KG1 (cell line): ENCODE data around the gene MCRIP1.
"Not testable (repeated sequence)": the region's sequence is repeated elsewhere in the genome, so short reads cannot be mapped to it uniquely, and the experiment has no call there.

Experiments used
- DNase-seq: peaks from one replicate; lab custom pipeline; 2025; lab: John Stamatoyannopoulos, UW

The MCRIP1 gene

GRCh38 chr17:81840826-81841778 is 8.0 kb upstream of the MCRIP1 start:
- DNase-seq = no peak

DNA sequence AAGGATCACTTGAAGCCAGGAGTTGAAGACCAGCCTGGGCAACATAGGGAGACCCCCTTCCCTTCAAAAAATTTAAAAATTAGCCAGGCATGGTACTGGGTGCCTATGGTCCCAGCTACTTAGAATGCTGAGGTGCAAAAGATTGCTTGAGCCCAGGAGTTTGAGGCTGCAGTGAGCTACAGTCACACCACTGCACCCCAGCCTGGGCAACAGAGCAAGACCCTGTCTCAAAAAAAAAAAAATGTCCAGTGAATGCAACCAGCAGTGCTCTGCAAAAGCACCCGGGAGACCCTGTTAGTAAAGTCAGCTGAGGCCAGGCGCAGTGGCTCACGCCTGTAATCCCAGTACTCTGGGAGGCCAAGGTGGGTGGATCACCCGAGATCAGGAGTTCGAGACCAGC is 7.0 kb upstream of the MCRIP1 start:
- DNase-seq = not testable (repeated sequence)

DNA sequence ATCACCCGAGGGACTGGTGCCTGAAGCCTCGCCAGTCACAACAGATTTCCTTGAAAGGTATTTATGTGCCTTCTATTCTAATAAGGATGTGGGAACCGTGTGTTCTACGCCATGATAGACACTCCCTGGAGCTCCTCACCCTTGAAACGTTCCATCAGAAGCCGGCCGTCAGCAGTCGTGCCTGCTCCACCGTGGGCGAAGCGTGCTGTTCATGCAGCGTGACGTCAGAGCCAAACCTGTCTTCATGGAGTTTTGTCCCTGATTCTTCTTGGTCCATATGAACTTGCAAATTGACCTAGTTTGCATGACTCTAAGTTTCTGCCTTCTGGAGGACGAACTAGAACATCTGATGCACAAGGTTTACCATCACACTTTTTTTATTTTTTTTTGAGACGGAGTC is 6.2 kb upstream of the MCRIP1 start:
- DNase-seq = no peak

DNA sequence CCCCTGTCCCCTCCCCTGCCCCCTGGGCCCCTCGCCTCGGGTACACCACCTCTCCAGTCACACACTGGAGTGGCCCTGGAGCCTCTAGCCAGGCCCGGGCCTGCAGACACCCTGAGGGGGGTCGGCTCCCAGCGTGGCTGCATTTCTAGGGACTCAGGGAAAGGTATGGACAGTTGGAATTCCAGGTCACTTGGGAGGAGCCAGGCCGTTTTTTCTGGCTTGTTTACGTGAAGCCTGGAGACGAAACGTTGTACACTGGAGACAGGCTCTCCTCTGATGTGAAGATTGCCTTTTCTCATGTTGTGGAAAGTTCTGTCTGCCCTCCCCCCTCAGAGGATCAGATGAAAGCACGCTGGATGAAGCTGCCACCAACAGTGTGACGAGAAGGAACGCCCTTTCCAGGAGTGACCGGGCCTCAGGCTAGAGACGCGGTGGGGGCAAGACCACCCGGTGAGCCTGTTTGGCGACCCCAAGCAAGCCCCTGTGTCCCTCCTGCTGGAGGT is 5.7 kb upstream of the MCRIP1 start:
- DNase-seq = no peak

DNA sequence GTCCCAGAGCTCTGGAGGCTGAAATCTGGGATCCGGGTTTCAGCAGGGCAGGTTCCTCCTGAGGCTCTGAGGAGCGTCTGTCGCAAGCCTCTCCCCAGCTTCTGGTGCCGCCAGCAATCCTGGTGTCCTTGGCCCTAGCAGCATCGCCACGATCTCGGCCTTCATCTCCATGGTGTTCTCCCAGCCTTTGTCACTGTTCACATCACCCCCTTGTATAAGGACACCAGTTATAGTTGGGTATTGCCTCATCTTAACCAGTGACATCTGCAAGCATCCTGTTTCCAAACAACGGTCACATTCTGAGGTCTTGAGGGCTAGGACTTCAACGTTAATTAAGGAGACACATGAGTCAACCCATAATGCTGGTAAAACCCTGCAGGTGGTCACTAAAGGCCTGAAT is 4.5 kb upstream of the MCRIP1 start:
- DNase-seq = no peak

DNA sequence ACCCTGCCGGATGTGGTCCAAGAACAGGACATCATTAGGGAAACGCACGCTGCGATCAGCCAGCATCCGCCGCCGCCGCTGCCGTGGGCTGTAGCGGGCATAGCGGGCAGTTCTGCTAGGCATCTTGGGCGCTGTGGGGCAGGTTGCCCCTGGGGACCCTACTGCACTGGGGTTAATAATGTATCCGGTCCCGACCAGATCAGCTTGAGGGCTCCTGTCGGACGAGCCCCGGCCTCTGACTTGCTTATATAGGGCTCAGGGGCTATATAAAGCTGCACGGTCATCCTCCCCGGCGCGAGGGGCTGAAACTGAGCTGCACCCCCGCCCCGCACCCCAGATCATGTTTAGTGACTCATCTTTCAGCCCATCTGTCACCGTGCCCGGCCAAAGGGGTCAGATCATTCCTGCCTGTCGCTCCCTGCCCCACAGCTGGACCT is 1.8 kb upstream of the MCRIP1 start, which contains the start of gene PPP1R27:
Gene PPP1R27, minus strand, starts transcription at position 220 of the 437 bp plus-strand sequence. Its CDS starts 97 bp downstream, at position 123.
- no peak for DNase-seq

- DNase-seq = no peak
Measured at GRCh38 chr17:81833921-81834830, 1.1 kb upstream of the MCRIP1 start.

- no peak for DNase-seq
Measured at GRCh38 chr17:81832608-81833159, 407 bp downstream of the MCRIP1 start.

DNA sequence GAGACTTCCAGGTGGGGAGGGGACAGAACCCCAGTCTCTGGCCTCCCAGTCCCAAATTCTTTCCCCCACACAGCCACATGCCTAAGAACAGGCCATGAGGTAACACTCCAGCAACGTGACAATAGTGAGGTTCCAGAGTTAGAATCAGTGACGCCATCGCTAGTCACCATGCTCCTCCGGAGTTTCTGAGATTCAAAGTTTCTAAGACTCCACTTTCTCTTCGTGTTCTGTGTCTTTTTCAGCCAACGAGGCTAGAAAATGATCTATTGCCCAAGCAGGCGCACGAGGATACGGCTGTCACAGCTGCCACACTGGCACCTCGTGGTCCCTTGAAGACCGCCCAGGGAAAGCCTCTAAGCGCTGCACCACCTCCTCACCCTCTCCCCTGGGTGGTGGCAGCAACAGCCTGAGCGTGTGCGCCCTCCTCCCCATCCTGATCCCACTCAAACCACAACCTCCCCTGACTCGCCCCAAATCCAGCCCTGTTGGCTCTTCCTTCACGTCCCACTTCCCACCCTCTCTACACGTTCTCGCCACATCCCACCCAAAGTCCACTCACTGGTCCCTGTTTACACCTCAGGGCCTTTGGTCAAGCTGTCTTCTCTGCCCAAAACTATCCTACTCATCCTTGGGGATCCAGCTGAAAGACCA is 1.0 kb downstream of the MCRIP1 start:
- DNase-seq = no peak

DNA sequence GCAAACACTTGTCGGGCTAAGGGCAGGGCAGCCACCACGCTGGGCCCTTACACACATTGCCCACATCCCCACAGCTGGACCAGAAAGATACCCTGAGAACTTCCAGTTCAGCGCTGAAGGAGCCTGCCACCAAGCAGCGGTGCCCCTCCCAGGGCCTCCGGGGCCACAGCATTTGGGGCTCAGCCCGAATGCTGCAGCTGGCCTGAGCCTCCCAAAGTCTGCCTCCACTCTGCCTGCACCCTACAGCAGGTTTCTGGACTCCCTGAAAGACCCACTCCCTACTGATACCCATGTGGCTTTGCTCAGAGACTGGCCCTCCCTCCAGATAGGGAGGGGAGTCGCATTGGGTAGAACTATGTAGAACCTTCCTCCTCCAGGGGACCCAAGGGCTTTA is 1.5 kb downstream of the MCRIP1 start:
- no peak for DNase-seq

DNA sequence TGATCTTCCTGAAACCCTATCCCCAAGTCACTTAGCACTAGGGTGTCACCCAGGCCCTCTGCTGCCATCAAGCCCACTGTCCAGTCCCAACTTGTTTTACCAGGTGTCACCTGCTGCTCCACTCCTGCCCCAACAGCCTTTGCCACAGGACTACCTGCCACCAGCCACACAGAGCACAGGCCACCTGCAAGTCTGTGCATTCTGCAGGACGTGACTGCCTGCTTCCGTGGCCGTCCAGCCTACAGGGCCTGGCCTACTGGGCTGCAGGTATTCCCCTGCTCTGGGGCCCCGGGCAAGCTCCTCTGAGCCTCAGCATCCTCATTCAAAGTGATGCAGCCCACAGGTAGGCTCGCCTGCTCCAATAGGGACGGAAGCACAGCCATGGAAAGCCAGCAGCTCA is 3.2 kb downstream of the MCRIP1 start:
- no peak for DNase-seq

GRCh38 chr17:81828656-81829055 is 4.4 kb downstream of the MCRIP1 start:
- no peak for DNase-seq

DNA sequence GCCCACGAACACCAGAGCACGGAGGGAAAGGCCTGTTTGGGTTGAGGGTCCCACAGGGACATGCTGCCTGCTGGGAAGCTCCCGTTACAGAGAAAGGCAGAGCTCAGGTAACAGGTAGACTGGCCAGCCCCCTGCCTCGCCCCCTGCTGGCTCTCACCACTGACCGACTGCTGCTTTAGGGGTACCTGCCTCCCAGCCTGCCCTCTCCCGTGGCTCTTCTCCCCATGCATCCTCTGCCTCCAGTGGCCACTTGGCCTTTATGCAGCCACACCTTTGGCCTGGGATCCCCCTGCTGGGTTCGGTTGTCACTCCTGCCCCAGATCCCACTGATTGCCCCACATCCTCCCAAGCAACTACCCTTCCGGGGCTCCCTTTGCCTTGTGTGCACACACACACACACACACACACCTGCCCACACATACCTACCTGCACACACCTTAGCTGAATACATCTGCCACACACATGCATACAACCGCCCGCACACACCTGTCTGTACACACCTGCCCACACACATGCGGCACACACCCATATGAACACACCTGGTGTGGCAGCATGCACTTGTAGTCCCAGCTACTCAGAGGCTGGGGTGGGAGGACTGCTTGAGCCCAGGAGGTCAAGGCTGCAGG is 7.1 kb downstream of the MCRIP1 start:
- DNase-seq = no peak

- DNase-seq = no peak
Measured at GRCh38 chr17:81824595-81824994, 8.5 kb downstream of the MCRIP1 start.

GRCh38 chr17:81823820-81824550 is 9.1 kb downstream of the MCRIP1 start:
- DNase-seq = no peak

- DNase-seq = no peak
Measured at GRCh38 chr17:81822996-81823819, 9.9 kb downstream of the MCRIP1 start.

DNA sequence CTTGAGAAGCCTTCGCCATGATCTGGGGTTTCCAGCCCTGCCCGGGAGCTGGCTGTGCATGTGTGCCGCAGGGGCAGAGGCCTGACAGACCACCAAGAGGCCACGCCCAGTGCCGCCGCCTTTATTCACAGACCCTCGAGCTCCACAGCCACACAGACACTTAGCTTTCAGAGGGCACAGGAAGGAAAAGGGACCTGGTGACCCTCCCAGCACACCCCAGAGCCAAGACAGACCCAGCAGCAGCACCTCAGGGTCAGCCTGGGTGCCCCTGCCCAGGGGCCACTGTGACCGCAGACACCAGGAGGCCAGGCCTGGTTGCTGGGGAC is 10.8 kb downstream of the MCRIP1 start:
- no peak for DNase-seq

GRCh38 chr17:81821603-81822311 is 11.3 kb downstream of the MCRIP1 start:
- DNase-seq = no peak

DNA sequence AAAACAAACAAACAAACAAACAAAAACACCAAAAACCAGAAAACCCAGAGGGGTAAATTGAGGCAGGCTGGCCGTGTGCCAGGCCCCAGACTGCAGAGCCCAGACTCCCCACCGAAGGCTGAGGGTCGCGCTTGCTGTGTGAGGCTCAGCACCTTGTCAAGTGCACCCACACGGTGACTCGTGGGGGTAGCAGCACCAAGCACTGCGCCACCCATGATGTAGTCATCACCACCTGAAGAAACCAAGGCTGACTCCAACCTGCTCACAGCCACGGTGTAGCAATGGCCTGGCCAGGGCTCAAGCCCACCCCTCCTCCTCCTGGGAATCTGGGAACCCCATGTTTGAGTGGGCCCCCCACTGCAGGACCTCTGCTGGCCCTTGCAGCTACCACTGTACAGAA is 11.9 kb downstream of the MCRIP1 start:
- DNase-seq = no peak
